Calu3 (cell line): ENCODE data around the gene PRMT5. TPM values are rescaled to one million over a fixed set of nuclear protein-coding genes. Genes with fewer than 3 reads are reported as not detected.

ENCODE experiments used
- BruUV-seq: library from RNA; stranded (reverse); fragments of 400-500 nt; replicated peaks from 2 replicates; lab custom pipeline; 2021; lab: Mats Ljungman, UMichigan
- CTCF ChIA-PET: fragments of 300-600 bp; sonication (Branson Sonifier 250); formaldehyde crosslinking; loops from one replicate; lab custom pipeline; 2022; ENCODE audit warnings: antibody characterized with exemption; lab: Charles Lee
- DNase-seq: peaks from one replicate; pipeline ENCODE4 v3.0.0; 2022
- H3K27ac Mint-ChIP-seq: one replicate; pipeline ENCODE4 v1.8.0; 2022; ENCODE audit warnings: mixed read lengths; ENCODE audit not compliant: unreplicated experiment
- H3K27me3 Mint-ChIP-seq: one replicate; pipeline ENCODE4 v1.8.0; 2022; ENCODE audit warnings: mixed read lengths; ENCODE audit not compliant: unreplicated experiment
- H3K36me3 Mint-ChIP-seq: one replicate; pipeline ENCODE4 v1.8.0; 2022; ENCODE audit warnings: mild to moderate bottlenecking, moderate library complexity, mixed read lengths; ENCODE audit not compliant: insufficient read depth, unreplicated experiment
- H3K4me1 Mint-ChIP-seq: one replicate; pipeline ENCODE4 v1.8.0; 2022; ENCODE audit warnings: mild to moderate bottlenecking, low read depth, mixed read lengths; ENCODE audit not compliant: unreplicated experiment
- H3K4me3 Mint-ChIP-seq: one replicate; pipeline ENCODE4 v1.8.0; 2022; ENCODE audit warnings: mild to moderate bottlenecking, low read depth, moderate library complexity, mixed read lengths; ENCODE audit not compliant: unreplicated experiment
- H3K9me3 Mint-ChIP-seq: one replicate; pipeline ENCODE4 v1.8.0; 2022; ENCODE audit warnings: low read depth, mixed read lengths; ENCODE audit not compliant: unreplicated experiment
- intact Hi-C: fragments of 100-400 bp; cut with micrococcal nuclease; formaldehyde crosslinking; loops from one replicate; pipeline ENCODE4 v1.10.0; 2022; ENCODE audit not compliant: unreplicated experiment
- total RNA-seq: library from RNA; stranded (reverse); gene quantifications from 2 replicates; pipeline ENCODE4 v1.2.3, GENCODE V29; 2022
- TF ChIP-seq, protein P1 (sequence below): fragments of 200-600 bp; IDR thresholded peaks from one replicate; pipeline ENCODE4 v1.8.0; 2022; ENCODE audit warnings: antibody characterized with exemption; ENCODE audit not compliant: unreplicated experiment

Gene PRMT5
- total RNA-seq, 1 experiment from 2014 or later = 101 TPM

- Mint-ChIP-seq H3K27me3 (no peaks in the 10 kb centered on the region), H3K9me3 (no peaks in the 10 kb centered on the region), H3K36me3 (peaks cover 55% of the 10 kb centered on the region), H3K4me3 (no peak overlapping the region), H3K4me1 (peaks cover 8% of the 10 kb centered on the region), H3K27ac (no peak overlapping the region)
- CTCF ChIA-PET = no interaction called here
- DNase-seq = no peak
- BruUV-seq = no TSS peak
- TF ChIP-seq, protein P1, sequence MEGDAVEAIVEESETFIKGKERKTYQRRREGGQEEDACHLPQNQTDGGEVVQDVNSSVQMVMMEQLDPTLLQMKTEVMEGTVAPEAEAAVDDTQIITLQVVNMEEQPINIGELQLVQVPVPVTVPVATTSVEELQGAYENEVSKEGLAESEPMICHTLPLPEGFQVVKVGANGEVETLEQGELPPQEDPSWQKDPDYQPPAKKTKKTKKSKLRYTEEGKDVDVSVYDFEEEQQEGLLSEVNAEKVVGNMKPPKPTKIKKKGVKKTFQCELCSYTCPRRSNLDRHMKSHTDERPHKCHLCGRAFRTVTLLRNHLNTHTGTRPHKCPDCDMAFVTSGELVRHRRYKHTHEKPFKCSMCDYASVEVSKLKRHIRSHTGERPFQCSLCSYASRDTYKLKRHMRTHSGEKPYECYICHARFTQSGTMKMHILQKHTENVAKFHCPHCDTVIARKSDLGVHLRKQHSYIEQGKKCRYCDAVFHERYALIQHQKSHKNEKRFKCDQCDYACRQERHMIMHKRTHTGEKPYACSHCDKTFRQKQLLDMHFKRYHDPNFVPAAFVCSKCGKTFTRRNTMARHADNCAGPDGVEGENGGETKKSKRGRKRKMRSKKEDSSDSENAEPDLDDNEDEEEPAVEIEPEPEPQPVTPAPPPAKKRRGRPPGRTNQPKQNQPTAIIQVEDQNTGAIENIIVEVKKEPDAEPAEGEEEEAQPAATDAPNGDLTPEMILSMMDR = no peak
- intact Hi-C loops = no loop called here
These were observed 53.3 kb downstream of the PRMT5 start for GRCh38 chr14:22875748-22876319.

DNA sequence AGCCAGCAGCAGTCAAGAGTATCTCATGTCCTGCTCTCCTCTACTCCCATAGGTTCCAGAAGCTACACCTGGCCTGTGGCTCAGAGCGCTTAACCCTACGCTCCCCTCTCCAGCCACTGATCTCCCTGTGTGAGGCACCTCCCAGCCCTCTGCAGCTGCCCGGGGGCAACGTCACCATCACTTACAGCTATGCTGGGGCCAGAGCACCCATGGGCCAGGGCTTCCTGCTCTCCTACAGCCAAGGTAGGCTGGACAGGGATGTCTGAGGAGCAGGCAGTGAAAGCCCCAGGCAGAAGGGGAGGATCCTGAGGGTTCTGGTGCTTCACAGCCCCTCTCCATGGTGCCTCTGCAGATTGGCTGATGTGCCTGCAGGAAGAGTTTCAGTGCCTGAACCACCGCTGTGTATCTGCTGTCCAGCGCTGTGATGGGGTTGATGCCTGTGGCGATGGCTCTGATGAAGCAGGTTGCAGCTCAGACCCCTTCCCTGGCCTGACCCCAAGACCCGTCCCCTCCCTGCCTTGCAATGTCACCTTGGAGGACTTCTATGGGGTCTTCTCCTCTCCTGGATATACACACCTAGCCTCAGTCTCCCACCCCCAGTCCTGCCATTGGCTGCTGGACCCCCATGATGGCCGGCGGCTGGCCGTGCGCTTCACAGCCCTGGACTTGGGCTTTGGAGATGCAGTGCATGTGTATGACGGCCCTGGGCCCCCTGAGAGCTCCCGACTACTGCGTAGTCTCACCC lies 54.0 kb downstream of the PRMT5 start:
- no peak overlapping the region for H3K4me3 Mint-ChIP-seq
- H3K36me3 Mint-ChIP-seq = peaks cover 56% of the 10 kb centered on the region
- DNase-seq = no peak
- no peaks in the 10 kb centered on the region for H3K27me3 Mint-ChIP-seq
- no peaks in the 10 kb centered on the region for H3K9me3 Mint-ChIP-seq
- BruUV-seq = no TSS peak
- no peak overlapping the region for H3K27ac Mint-ChIP-seq
- CTCF ChIA-PET = no interaction called here
- peaks cover 8% of the 10 kb centered on the region for H3K4me1 Mint-ChIP-seq
- intact Hi-C loops = no loop called here
- TF ChIP-seq, protein P1 = no peak

- Mint-ChIP-seq H3K4me1 (peaks cover 8% of the 10 kb centered on the region), H3K36me3 (peaks cover 46% of the 10 kb centered on the region), H3K4me3 (peak overlapping the region; percentile 80), H3K9me3 (no peaks in the 10 kb centered on the region), H3K27me3 (no peaks in the 10 kb centered on the region), H3K27ac (peak overlapping the region; percentile 73)
- BruUV-seq = no TSS peak
- intact Hi-C loops = loop anchor here (1.0 kb wide), 1 partner anchor 27 kb away; no protein-coding TSS in a partner anchor
- DNase-seq = no peak
- TF ChIP-seq, protein P1 = no peak
- CTCF ChIA-PET = interaction anchor here (0.6 to 2.2 kb wide), 7 partner anchors 16 to 539 kb away, joined by 3 to 6 read pairs (median 4); no protein-coding TSS in a partner anchor
These were observed 56.2 kb downstream of the PRMT5 start for GRCh38 chr14:22872833-22873520.

GRCh38 chr14:22872033-22872832 lies 56.9 kb downstream of the PRMT5 start:
- CTCF ChIA-PET = interaction anchor here (0.6 to 2.2 kb wide), 6 partner anchors 12 to 538 kb away, joined by 3 to 6 read pairs (median 4); no protein-coding TSS in a partner anchor
- BruUV-seq = TSS peak; percentile 37
- intact Hi-C loops = loop anchor here (1.0 kb wide), 1 partner anchor 28 kb away; no protein-coding TSS in a partner anchor
- no peaks in the 10 kb centered on the region for H3K27me3 Mint-ChIP-seq
- peak overlapping the region; percentile 73 for H3K27ac Mint-ChIP-seq
- peaks cover 41% of the 10 kb centered on the region for H3K36me3 Mint-ChIP-seq
- peaks cover 8% of the 10 kb centered on the region for H3K4me1 Mint-ChIP-seq
- no peaks in the 10 kb centered on the region for H3K9me3 Mint-ChIP-seq
- DNase-seq = peak; percentile 86
- peak overlapping the region; percentile 80 for H3K4me3 Mint-ChIP-seq
- TF ChIP-seq, protein P1 = peak; percentile 62
